ENCODE data around the gene SCAMP4.
A peak's percentile ranks its signal among the peaks of the same experiment; 100 is the strongest.

Gene SCAMP4, protein sequence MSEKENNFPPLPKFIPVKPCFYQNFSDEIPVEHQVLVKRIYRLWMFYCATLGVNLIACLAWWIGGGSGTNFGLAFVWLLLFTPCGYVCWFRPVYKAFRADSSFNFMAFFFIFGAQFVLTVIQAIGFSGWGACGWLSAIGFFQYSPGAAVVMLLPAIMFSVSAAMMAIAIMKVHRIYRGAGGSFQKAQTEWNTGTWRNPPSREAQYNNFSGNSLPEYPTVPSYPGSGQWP

DNA sequence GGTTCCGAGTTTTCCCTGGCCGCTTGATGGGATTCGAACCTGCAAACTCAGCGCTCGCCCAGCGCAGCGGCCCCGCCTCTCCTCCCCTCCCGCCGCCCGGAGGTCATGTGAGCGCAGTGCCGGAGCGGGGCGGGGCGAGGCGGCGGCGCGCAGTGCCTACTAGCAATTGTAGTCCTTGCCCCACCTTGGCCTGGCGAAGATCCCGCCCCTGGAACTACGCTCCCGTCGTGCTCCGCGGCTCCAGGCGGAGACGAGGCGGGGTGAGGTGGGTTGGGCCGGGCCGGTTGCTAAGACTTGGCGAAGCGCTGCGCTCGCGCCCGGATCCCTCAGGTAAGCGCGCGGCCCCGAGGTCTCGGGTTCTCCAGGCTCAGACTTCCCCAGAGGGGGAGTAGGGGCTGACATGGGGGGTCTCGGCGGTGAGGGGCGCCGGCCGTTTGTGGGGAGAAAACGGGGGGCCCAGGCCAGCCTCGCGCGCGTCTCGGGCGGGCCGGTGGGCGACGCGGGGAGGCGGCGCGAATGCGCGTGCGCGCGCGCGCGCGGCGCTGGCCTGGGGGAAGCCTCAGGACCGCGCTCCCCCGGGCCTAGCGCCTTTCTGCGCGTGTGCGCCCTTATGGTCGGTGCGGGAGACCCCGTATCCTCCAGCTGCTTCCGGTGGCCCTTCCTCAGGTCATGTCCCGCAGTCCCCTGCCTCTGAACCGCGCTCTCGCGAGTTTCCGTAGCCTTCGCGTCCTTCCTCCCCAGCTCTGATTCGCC, at the start of gene SCAMP4, which contains the start of gene ADAT3:
TSS of gene SCAMP4 (plus strand) at position 290 of the 753 bp plus-strand sequence. CDS start 9,621 bp downstream, outside the sequence.
TSS of gene ADAT3 (plus strand) at position 290 of the 753 bp plus-strand sequence. CDS start 6,649 bp downstream, outside the sequence.
- peak; percentile 95 for DNase-seq (ENCODE audit: extremely low read depth in 1 of 2, low read depth in 1 of 2)

DNA sequence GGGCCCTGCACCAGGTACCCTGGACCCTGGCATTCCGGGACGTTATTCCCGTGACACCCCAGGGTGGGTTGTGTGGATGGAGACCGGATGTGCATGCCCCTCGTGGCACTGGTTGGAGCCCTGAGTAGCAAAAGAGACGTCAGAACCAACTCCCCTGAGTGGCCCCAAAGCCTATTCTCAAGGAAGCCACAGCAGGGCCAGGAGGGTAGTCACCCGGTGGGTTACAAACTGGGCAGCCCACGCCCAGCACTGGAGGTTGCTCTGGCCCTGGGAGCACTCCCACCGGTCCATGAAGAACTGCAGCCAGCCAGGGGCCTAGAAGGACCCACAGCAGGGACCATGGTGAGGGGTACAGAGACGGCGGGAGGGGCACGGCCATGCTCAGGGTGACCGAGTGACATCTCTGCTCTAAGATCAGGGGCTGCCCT, 49.4 kb upstream of the SCAMP4 start:
- DNase-seq (ENCODE audit: extremely low read depth in 1 of 2, low read depth in 1 of 2) = no peak

DNA sequence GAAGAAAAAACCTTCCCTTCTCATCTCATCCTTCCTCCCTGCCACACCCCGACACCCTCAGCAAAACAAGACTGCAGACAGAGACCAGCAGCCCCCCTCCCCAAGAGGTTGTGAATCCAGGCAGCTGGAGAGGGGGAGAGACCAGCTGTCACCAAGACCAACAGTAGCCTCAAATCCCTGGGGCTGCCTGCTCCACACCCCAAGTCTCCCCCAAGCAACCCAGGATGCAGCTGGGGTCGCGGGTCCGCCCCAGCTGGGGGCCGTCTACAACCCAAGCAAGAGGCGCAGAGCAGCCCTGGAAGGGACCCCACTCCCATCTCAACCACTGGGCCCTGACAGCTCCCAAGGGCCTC, 48.9 kb upstream of the SCAMP4 start:
- no peak for DNase-seq (ENCODE audit: extremely low read depth in 1 of 2, low read depth in 1 of 2)

DNA sequence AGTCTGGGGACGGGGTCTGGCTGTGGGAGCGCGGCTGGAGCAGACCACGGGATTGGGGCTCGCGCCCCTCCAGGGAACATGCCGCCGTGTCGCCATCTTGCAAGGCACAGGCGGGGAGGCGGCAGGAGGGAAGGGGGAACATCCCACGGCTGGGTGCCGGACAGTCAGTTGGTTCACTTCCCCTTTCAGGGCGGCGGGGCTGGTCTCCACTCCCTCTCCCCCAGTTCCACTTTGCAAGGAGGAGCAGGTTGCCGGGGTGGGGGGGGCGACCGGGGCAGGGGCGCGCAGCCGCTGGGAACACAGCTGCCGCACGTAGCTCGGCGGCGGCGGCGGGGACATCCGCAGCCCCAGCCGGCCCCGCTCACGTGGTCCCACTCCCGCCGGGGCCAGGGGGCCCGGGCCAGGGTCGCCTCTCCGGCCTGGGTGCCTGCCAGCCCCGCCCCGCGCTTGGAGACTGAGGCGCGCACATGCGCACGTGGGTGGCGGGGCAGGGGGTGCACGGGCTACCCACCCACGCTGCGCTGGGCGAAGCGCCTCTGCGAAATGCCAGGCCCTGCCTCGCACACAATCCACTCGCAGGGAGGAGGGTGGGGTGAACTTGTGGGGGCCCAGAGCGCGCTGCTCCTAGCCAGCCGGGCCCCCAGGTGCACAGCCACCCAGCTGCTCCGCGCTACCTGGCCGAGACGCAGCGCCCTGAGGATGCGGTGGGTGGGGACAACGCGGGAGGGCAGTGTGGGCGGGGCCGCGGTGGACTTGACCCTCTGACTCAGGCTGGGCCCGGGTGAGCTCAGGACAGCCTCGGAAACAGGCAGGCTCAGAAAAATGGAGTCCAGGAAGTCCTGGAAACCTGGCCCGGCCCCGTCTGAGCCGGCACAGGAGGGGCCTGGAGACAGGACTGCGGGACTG, 48.2 kb upstream of the SCAMP4 start:
- no peak for DNase-seq (ENCODE audit: extremely low read depth in 1 of 2, low read depth in 1 of 2)

DNA sequence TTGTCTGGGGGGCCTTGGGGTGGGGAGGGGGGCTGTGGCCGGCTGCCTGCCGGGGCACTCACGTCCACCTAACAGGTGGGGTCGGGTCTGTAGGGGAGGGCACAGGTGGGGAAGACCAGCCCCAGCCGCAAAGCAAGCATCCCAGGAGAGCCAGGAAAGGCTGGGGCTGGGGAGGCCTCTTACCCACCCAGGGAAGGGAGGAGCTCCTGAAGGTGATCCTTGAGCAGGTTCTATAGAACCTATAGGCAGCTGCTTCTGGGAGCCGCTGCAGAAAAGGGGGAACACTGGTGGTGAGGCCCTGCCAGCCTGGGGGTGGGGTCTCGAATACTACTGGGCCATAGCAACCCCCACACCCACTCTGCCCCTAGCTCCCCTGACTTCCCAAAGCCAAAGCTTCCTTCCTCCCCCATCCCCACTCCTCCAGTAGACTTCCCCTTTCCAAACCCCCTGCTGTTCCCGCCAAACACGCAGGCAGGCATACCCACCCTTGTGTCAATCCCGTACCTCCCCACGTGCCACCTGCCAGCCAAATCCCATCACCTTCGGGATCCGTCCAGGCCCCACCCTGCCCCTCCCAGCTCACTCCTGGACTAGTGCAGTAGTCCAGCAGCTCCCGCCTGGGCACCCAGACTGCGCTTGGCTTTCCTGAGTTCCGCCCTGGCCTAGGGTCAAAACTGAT, 47.4 kb upstream of the SCAMP4 start:
- DNase-seq (ENCODE audit: extremely low read depth in 1 of 2, low read depth in 1 of 2) = no peak

DNA sequence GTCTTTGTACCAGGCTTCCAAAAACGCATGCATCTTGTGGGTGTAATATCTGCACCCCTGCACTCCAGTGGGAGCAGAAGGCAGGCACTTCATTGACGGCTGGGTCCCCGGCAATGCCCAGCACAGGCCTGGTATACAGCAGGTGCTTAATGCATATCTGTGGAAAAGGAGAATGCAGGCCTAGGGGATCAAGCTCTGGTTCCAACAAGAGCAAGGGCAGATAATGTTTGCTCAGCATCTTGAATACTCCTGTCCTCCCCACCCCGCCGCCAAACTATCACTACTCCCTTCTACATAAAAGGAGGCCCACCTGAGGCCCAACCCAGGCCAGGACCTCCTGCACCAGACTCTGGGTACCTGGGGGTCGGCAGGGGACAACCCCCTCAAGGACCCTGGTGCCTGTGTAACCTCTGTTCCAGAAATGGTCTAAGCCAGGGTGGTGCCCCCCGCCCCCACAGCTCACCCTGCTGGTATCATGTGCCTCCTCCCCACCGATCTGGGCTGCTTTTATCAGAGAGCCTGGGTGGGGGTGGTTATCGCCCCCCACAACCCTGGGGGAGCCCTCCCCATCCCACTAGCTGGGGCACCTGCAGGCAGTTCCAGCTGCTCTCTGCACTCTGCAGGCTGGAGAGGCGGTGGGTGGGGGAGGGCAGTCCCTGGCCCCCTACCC, 46.7 kb upstream of the SCAMP4 start:
- DNase-seq (ENCODE audit: extremely low read depth in 1 of 2, low read depth in 1 of 2) = no peak

DNA sequence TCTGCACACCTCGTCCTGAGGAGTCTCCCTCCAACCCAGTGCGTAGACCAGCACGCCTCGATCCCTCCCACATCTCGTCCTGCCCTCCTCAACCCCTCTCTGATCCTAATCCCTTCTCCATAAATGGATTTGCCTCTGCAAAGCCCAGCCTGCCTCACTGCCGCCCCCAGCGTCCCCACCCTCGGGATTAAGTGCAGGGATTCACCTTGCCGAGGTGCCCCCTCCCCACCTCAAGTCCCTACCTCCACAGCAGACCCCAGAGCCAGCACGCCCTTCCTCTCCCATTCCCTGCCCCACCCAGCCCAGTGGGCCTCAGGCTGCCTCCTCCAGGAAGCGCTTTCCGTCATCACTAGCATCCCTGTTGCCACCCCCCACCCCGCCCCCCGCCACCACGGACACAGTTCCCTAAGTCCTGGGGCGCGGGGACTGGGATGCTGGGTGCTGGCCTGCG, 45.8 kb upstream of the SCAMP4 start:
- DNase-seq (ENCODE audit: extremely low read depth in 1 of 2, low read depth in 1 of 2) = no peak

DNA sequence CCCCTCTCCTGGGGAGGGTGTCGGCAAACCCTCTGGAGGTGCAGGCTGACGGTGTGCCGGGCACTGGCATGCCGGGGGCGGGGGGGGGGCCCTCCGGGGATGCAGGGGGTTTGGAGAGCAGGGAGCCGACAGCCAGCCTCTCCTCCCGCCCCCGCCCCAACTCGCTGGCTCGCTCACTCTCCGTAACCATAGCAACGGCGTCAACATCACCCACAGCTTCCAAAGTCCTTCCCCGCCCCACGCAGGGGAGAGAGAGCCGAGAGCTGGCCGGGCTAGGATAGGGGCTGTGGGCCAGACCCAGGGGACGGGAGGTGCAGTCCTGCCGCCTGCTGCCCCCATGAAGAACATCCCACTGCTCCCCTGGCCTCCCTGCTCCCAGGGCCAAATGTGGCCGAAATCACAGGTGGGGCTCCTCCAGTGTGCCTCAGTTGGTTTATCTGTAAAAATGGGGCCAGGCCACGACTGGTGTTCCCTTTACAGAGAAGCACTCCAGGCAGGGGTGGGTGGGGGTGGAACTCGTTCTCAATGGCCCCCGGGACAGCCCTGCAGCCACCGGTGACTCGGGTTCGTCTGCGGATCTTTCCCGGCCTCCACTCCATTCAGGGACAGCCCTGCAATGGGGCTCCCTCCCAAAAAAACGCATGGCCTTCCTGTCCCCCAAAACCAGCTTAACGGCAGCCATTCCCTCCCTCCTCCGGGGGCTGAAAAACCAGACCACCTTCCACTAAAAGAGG, 45.0 kb upstream of the SCAMP4 start:
- no peak for DNase-seq (ENCODE audit: extremely low read depth in 1 of 2, low read depth in 1 of 2)

DNA sequence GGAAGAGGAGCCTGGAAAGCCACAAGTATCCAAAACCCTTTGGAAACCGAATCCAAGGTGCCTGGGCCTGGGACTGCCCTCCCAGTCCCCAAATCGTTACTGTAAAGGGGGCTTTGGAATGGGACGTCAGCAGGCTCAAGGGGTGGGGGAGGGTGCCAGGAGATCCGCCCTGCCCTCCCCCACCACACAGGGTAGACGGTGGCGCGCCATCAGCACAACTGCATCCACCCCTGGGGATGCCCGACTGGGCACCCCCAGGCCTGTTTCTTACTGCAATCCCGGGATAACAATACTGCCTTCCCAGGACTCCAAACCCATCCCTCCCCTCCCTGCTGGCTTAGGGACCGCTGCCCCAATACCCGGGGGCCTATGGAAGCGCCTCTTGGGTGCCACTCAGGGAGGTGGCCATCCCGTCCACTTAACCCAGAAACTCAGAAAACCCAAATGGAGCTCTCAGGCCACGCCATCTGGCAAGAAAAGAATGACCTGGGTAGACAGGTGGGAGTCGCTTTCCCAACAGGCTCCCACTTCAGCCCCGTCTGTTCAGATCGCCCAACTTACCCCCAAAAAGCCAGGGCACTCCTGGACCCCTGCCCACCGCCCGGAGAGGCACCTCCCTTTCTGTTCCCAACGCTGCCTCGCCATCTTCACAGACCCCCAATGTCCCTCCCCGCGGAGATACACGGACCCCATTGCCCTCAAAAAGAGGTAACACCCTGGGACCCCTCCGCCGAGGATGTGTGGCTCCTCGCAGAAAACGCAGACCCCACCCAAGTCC, 44.2 kb upstream of the SCAMP4 start:
- DNase-seq (ENCODE audit: extremely low read depth in 1 of 2, low read depth in 1 of 2) = no peak

DNA sequence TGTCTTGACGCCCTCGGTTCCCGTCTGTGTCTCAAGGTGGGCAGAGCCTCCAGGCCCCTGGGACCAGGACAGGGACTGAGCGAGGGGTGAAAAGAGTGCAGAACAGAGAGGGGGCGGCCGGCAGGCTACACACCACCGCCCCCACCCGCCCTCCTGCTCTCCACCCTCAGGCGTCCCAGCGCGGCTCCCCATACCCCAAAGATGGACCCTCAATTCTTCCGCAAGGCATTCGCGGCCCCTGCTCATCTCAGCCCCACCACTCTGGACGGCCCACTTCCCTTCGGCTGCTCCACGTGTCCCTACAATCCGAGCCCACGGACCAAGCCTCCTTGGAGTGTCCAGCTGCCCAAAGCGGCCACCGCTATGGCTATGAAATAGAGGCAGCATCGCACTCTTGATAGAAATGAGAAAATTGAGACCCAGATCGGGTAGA, 43.6 kb upstream of the SCAMP4 start:
- no peak for DNase-seq (ENCODE audit: extremely low read depth in 1 of 2, low read depth in 1 of 2)

DNA sequence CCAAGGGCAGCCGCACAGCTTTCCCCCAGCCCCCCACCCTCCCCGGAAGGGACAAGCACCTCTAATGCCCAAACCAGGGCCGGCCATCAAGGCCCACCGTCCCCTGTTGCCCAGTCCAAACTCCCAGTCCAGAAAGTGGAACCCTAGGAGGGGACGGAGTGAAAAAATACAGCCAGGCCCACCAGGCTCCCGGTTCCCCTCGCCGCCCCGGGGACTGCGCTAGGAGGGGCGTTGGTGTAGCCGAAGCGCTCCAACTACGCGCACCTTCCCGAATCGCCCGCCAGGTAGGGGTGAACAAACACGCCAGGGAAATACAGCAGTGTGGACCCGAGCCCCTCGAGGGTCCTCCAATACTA, 43.2 kb upstream of the SCAMP4 start:
- DNase-seq (ENCODE audit: extremely low read depth in 1 of 2, low read depth in 1 of 2) = no peak

DNA sequence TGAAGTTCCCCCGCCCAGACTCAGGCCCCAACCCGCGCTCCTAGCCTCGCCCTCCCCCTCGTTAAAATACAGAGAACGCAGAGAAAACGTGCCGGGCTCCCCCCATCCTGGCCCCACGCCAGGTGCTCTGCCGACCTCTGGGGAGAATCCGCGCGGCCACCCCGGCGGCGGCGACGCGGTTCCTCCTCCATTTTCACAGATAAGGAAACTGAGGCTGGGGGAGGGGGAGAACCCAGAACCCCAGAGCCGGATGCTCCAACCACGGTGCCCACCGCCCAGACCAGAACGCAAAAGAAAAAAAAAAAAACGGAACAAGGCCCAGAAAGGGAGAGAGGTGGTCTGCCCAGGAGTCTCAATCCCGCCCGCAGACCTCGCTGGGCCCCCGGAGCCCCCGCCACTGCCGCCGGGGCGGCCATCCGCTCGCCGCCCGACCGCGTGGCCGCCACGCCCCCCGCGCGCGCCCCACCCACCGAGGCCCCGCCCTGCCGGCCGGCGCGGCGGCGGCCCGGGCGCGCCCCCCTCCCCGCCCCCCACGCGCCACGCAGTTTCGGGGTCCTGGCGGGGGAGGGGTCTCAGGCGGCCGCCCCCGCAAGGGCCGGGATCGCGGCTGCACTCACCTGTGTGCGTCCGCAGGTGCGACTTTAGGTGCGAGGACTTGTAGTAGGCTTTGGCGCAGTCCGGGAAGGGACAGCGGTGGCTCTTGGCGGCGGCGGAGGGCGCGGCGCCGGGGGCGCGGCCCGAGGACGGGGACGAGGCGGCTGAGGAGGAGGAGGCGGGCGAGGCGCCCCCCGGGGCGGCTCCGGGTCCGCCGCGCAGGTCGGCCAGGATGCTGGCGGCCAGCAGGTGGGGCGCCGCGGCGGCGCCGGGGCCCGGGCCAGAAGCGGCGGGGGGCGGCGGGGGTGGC, 42.5 kb upstream of the SCAMP4 start:
- peak in 1 of 2 donors; percentile 42 for DNase-seq (ENCODE audit: extremely low read depth in 1 of 2, low read depth in 1 of 2)

DNA sequence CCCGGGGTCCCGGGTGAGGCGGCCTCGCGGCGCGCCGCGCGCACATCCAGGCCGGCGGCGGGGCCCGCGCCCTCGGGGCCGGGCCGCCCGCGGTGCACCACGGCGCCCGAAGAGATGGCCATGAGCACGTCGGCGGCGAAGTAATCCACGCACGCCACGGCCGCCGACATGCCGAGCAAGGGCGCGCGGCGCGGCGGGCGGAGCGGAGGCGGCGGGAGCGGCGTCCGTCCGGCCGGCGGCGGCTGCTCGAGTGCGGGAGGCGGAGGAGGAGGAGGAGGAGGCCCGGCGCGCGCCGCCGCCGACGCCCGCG, 41.9 kb upstream of the SCAMP4 start, which contains the start of gene KLF16:
TSS of gene KLF16 (minus strand) at position 252 of the 310 bp plus-strand sequence. CDS start at position 170, 82 bp downstream.
- no peak for DNase-seq (ENCODE audit: extremely low read depth in 1 of 2, low read depth in 1 of 2)

DNA sequence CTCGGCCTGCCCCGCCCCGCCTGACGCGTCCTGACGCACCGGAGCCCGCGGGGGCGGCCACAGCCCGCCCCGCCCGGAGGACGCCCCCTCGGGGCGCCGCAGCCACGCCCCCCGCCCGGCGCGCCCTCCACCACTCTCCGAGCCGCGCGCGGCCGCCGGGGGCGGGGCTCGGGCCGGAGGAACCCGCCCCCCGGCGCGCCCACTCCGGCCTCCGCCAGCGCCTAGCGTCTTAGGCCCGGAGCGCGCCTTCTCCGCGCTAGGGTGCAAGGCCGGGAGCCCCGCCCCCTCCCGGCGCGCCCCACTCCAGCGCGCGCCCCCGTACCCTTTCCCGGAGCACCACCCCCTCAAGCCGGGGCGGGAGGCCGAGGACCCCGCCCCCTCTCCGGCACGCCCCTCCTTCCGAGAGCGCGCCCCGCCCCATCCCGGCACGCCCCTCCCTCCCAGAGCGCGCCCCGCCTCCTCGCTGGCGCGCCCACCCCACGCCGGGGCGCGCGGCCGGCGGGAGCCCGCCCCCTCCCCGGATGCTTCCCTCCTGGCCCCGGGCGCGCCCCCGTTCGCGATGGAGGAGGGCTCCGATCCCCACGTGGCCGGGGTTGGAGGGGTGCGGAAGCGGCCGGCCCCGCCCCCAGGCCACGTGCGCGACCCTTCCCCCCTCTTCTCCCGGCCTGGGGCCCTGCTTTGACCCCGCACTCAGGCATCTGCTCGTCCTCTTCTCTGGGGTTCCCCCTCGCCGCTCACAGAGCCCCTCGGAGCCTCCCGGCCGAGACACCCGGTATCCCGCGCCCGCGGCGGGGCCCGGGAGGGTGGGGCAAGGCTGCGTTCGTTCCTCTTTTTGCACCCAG, 41.3 kb upstream of the SCAMP4 start:
- DNase-seq (ENCODE audit: extremely low read depth in 1 of 2, low read depth in 1 of 2) = peak; percentile 78 to 88

DNA sequence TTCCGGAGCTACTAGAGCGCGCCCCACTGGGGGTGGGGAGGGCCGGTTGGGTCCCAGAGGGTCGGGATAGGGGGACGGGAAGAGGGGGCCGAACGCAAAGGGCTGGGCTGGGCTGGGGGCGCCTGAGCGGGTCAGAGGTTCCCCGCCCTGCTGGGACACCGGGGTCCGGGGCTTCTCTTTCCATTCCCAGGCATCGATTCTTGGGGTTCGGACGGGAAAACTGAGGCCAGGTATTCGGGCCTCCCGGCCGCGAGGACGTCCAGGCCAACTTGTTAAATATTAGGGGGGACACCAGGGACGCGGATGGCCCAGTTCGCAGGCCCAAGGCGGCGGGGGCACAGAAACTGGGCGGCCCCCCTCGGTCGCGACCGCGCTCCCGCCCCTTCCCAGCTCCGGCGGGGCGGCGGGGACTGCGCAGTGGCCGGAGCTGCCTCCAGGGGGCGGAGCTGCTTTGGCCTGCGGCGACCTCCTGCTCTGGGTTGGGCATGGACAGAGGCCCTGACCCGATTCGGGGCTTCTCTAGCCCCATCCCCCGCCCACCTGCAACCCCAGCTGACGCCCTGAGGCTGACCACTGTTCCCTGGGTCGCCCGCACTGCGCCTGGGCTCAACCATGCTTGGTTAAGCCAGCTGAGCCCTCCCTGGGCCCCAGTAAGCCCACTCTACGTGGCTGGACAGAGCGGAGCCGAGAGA, 40.6 kb upstream of the SCAMP4 start:
- DNase-seq (ENCODE audit: extremely low read depth in 1 of 2, low read depth in 1 of 2) = peak in 1 of 2 donors; percentile 48

All from activated CD8-positive, alpha-beta memory T cell treated with anti-CD3 and anti-CD28 coated beads for 1 hour (primary cell).